Stromal cell of bone marrow (primary cell): ENCODE results near the gene IRF7.

Experiments used
- DNase-seq: peaks from one replicate; pipeline ENCODE4 v3.0.0-alpha.2; 2012; ENCODE audit warnings: low read depth

The IRF7 gene

DNA sequence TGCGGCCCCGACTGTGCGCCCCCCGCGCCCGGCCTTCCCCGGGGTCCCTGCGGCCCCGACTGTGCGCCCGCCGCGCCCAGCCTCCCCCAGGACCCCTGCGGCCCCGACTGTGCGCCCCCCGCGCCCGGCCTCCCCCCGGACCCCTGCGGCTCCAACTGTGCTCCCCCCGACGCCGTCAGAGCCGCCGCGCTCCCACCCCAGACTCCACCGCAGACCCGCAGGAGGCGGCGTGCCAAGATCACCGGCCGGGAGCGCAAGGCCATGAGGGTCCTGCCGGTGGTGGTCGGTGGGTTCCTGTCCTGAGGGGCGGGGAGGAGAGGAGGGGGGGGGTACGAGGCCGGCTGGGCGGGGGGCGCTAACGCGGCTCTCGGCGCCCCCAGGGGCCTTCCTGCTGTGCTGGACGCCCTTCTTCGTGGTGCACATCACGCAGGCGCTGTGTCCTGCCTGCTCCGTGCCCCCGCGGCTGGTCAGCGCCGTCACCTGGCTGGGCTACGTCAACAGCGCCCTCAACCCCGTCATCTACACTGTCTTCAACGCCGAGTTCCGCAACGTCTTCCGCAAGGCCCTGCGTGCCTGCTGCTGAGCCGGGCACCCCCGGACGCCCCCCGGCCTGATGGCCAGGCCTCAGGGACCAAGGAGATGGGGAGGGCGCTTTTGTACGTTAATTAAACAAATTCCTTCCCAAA, 24.4 kb upstream of the IRF7 start:
- no peak for DNase-seq

DNA sequence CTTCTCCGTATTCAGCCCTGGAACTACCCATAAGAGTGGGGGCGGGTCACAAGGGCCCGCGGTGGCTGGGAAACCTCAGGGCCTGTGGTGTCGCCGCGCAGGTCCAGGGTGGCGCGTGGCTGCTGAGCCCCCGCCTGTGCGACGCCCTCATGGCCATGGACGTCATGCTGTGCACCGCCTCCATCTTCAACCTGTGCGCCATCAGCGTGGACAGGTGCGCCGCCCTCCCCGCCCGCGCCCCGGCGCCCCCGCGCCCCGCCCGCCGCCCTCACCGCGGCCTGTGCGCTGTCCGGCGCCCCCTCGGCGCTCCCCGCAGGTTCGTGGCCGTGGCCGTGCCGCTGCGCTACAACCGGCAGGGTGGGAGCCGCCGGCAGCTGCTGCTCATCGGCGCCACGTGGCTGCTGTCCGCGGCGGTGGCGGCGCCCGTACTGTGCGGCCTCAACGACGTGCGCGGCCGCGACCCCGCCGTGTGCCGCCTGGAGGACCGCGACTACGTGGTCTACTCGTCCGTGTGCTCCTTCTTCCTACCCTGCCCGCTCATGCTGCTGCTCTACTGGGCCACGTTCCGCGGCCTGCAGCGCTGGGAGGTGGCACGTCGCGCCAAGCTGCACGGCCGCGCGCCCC, 23.7 kb upstream of the IRF7 start:
- DNase-seq = no peak

DNA sequence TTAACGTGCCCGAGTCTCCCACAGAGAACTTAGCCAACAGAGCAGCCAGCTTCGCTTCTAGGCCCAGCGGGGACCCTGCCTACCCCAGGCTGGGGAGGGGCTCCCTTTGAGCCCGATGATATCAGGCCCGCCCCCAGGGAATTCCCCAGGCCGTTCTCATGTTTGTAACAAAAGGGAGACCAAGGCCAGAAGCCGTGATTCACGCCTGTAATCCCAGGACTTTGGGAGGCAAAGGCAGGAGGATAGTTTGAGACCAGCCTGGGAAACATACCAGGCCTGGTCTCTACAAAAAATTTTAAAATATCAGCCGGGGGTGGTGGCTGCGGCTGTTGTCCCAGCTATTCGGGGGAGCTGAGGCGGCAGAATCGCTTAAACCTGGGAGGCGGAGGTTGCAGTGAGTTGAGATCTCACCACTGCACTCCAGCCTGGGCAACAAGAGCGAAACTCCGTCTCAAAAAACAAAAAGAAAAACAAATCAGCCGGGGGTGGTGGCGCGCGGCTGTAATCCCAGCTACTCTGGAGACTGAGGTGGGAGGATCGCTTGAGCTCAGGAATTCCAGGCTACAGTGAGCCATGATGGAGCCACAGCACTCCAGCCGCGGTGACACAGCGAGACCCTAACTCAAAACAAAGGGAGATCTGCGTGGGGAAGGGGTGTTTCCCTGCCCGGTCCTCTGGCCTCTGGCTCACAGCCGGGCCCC, 23.0 kb upstream of the IRF7 start:
- DNase-seq = no peak

DNA sequence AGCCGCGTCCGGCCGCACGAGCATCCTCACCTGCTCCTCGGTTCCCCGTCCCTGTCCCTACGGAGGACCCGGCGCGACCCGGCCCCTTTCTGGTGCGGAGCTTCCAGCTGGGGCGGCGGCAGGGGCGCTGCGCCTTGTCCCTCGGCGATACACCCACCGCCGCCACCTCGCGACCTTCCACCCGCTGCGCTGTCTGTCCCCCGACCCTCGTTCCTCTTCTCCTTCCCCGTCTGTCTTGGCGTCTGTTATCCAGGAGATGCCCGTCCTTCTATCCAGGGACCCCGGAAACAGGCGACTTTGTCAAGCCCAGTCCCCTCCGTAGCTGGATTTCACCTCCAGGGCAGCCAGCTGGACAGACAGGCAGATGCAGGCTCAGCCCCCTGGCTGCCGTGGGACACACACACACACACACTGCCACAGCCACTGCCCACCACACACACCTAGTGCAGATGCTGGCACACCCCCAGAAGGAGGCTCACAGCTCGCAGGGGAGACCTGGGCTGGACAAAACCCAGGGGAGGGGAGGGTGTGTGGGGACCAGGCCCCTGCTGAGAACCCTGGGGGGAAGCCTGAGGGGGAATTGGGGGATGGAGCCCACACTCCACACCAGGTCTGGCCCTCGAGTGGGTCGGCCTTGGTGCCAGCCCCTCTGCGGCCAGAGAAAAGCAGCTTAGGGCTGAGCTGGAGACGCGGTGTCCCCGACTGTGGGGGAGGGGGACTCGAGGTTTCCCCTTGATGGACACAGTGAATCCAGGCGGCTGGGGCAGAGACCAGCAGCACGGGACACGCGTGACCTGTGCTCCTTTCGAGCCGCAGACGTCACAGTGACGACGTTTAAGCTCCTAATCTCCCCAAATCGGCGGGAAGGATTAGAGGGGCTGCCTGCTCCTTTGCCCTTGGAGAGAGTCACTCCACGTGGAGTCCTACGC, 22.1 kb upstream of the IRF7 start:
- no peak for DNase-seq

DNA sequence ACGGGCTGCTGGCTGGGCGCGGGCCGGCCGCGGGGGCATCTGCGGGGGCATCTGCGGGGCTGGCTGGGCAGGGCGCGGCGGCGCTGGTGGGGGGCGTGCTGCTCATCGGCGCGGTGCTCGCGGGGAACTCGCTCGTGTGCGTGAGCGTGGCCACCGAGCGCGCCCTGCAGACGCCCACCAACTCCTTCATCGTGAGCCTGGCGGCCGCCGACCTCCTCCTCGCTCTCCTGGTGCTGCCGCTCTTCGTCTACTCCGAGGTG, 21.5 kb upstream of the IRF7 start:
- no peak for DNase-seq

DNA sequence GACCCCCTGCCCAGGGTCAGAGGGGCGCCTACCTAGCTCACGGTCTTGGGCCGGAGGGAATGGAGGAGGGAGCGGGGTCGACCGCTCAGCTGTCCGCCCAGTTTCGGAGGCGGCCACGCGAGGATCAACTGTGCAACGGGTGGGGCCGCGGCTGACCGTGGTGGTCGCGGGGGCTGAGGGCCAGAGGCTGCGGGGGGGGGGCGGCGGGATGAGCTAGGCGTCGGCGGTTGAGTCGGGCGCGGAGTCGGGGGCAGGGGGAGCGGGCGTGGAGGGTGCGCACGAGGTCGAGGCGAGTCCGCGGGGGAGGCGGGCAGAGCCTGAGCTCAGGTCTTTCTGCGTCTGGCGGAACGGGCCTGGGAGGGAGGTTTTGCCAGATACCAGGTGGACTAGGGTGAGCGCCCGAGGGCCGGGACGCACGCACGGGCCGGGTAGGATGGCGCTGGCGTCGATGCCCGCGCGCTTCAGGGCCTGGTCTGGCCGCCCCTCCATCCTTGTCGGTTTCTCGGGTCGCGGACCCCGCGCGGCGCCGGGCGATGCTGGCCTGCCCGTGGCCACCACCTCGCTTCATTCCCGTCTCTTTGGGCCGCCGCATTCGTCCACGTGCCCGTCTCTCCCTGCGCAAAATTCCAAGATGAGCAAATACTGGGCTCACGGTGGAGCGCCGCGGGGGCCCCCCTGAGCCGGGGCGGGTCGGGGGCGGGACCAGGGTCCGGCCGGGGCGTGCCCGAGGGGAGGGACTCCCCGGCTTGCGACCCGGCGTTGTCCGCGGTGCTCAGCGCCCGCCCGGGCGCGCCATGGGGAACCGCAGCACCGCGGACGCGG, 21.0 kb upstream of the IRF7 start, which contains the start of gene DRD4:
Gene DRD4 (plus strand): TSS at position 759 of the 822 bp plus-strand sequence. CDS start 36 bp downstream, at position 795.
- no peak for DNase-seq

DNA sequence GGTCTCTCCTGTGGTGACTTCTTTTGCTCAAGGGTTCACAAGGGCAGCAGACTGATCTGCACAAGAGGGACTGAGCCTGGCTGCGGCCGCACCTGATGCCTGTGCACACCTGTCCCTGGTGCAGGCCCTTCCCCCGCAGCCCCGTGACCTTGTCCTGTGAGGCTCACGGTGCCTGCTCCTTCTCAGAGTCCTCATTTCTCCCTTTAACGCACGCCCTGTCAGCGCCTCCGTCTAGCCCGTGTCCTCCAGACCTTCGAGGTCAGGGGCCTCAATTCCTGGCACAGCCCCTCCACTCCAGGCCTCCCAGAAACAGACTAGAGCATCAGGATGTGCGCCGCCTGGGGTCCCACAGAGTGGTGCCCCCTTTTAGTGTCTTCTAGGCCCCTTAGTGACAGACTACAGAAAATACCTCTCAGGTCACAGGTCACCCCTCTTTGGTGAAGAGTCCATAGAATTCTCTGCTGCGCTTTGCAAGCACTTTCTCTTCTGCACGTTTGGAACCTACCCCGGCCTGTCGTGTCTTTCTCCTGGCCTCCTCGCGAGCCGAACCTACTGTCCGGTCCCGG, 20.3 kb upstream of the IRF7 start:
- DNase-seq = no peak

DNA sequence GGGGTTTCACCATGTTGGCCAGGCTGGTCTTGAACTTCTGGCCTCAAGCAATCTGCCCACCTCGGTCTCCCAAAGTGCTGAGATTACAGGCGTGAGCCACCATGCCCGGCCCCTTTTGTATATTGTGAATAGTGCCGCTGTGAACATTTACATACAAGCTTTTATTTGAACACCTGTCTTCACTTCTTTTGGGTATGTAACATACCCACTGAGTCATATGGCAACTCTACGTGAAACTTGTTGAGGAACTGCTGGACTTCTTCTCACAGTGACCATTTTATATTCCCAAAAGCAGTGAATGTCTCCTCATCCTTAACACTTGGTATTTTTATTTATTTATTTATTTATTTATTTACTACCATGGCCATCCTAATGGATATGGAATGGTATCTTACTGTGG, 15.1 kb upstream of the IRF7 start:
- no peak for DNase-seq

DNA sequence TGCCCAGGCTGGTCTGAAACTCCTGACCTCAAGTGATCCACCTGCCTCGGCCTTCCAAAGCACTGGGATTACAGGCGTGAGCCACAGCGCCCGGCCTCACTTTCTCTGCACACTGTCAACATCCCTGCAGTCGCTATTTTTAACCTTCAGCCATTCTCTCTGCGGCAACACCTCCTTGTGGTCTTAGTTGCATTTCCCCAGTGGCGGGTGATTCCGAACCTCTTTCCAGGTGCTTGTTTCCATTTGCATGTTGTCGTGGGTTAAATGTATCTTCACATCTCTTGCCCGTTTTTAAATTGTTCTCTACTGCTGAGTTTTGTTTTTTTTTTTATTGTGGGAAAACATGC, 13.5 kb upstream of the IRF7 start:
- DNase-seq = no peak

DNA sequence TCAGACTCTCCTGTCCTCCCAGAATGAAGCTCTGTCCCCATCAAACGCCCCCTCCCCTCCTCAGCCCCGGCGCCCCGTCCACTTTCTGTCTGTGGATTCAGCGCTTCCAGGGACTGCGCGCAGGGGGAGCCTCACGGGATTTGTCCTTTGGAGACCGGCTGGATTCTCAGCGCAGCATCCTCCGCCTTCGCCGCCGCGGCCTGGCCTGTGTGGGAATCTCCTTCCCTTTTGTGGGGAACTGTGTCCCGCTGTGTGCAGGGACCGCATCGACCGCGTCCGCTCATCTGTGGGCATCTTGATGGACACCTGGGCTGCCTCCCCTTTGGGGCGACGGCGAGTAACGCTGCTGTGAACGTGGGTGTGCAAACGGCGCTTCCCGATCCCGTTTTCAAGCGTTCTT, 12.3 kb upstream of the IRF7 start:
- DNase-seq = no peak

DNA sequence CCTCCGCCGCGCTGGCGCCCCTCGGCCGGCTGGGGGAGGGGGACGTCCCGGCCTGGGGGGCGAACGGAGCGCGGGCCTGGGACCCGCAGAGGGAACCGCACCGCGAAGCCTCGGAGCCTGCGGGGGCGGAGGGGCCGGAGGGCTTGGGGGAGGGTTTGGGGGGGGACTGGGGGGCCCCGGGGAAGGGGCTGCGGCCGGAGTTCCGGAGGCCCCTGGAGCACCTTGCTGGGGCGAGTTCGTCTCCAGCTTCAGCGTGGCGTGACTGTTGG, 11.5 kb upstream of the IRF7 start:
- no peak for DNase-seq

DNA sequence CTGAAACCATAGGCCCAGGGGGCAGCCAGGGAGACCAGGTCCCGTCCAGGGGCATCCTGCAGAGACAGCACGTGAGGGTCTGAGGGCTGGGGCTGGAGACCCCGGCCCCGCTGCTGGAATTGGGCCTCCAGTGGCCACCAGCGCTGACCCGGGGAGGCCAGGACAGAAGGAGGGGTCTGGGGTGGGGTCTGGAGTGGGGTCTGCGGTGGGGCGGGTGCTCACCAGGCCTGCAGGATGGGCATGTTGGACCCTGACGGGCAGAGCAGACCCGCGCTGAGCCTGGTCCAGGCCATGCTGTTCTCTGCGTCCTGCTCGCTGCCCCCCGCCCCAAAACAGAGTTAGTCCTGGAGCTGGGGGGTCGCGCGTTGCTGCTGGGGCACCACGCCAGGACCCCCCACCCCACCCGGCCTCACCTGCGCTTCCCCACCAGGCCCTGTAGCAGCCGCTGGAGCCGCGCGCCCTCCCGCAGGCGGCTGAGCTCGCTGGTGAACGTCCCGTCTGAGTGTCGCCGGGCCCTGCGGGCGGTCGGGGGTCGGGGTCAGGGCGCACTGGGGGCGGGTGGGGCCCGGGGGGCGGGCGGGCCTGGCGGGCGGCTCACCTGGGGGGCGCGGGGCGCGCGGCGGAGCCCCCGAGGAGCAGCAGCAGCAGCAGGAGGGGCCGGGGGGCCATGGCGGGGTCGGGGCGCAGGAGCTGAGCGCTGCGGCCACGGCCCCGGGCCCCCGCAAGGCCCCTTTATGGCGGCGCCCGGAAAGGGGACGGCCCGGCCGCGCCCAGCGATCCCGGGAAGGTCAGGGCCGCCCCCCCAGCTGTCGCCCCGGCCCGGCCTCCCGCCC, 10.9 kb upstream of the IRF7 start, which contains the start of gene SCT:
Gene SCT (minus strand): TSS at position 707 of the 833 bp plus-strand sequence. CDS start 38 bp downstream, at position 669.
- no peak for DNase-seq

DNA sequence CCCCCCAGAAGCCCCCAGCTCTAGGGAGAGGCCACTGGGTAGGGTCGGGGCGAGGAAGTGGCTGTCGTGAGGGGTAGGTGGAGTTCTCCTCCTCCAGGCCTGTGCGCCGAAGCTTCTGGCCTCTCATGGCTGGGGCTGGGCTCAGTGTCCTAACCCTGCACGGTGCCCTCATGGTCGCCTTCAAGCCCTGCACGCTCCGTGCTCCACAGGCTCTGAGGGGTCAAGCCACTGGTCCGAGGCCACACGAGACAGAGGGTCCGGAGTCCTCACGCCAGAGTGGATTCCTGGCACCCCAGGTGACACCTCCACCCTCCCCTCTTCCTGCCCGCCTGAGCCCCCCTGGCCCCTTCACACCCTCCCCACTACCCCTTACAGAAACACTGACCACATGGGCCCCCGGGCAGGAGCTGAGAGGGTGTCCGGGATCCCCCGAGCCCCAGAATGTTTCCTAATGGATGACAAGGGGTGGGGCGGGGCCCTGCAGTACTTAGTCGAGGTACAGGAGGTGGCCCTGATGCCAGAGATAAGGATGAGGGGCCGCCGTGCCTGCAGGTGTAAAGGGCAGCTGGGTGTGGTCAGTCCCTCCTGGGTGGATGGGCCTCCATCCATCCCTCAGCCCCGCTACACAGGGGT, 10.0 kb upstream of the IRF7 start:
- DNase-seq = no peak

DNA sequence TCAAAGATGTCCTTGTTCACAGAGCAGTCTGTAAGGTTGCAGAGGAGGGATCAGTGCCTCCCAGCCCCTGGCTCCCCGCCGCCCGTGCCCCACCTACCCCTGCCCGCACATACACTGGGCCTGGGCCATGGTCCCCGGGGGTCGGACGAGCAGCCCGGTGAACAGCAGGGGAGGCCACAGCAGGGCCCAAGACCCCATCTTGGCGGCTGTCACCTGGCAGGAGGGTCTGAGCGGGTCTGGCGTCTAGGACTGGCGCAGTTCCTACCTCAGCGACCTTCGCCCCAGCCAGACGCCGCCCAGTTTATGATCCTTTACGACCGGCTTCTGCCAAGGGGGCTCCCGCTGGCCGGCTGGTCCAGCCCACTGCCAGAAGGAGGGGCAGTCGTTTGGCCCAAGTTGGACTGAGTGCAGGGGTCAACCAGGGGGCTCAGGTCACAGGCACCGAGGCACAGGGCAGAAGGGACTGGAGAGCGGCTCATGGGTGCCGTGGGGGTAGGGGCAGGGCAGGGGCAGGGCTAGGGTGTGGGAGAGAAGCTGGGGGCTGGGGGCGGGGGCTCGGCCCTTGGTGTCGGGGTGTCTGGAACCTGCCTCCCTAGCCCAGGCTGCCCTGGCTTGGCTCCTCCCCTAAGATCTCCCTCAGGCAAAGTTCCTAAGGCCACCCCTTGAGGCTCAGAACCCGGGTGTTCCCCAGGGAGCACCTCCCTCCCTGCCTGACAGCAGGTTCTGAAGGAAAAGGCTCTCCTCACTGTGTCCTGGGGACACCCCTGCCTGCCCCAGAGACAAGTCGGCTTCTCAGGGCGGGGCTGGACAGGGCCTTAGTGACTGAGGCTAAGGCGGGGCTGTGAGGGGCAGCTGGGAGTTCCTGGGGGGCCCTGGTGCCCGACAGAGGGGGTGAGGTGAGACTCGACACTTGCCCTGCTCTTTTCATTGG, 9.2 kb upstream of the IRF7 start, which contains the start of gene CDHR5:
Gene CDHR5 (minus strand): TSS at position 251 of the 931 bp plus-strand sequence. CDS start 53 bp downstream, at position 198.
- DNase-seq = no peak

DNA sequence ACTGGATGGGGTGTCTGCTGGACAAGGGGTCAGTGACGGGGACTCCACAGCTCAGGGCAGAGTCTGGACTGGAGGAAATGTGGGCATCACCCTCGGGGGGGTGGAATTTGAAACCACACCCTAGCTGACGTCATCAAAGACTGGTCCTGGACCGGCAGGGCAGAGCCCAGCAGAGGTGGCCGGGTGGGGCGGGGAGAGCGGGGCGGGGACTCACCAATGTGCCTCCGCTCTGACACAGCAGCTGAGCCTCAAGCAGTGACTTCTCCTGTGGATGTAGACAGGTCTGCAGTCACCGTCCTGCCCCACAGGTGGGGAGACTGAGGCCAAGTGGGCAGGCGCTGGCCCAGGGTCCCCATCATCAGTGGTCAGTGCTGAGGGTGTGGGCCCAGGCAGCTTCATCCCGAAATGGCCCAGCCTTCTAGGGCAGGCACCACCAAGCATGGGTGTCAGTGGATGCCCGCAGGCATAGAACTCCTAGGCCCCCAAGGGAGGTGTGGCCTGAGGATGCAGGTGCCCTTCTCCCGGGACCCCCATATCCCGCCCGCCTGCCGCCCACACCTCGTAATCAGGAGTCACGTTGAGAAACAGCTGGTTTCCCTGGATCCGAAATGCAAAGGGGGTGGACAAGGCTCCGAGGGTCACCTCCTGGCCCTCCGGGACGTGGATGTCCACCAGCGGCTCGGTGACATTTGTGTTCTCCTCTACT, 8.4 kb upstream of the IRF7 start:
- no peak for DNase-seq

DNA sequence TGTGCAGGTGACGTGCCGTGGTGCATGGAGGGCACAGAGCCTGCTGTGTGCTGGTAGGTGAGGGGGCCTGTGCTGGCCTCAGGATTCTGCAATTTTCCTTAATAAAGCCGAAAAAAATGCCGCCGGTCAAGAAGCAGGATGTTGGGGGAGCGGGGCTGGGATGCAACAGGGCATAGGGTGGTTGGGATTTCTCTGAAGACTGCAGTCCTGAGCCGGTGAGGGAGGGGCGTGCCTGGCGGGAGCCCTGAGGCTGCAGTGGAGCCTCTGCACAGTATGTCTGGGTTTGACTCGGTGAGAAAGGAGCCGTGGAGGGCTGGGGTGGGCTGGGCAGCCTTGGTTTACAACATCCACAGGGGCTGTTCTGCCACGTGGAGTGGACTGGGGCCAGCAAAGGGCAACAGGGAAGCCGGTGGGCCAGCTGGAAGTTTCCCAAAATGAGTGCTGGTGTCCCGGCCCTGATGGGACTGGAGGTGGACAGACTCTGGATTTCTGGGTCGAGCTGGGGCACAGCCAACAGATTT, 7.7 kb upstream of the IRF7 start:
- DNase-seq = no peak

DNA sequence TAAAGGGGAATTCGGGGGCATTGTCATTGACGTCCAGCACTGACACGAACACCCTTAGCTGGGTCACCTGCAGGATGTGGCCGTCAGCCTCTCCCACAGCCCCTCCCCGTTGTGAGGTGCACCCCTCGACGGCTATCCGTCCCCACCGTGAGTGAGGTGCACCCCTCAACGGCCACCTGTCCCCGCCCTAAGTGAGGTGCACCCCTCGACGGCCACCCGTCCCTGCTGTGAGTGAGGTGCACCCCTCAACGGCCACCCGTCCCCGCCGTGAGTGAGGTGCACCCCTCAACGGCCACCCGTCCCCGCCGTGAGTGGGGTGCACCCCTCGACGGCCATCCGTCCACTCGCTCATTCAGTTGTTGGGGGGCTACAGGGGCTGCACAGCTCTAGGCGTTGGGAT, 6.1 kb upstream of the IRF7 start:
- no peak for DNase-seq
